C4-2B (cell line): ENCODE measurements around the gene GALE.
A peak's percentile ranks its signal among the peaks of the same experiment; 100 is the strongest.
"Not testable (repeated sequence)": the region's sequence is repeated elsewhere in the genome, so short reads cannot be mapped to it uniquely, and the experiment has no call there.

Experiments used
- H3K27ac ChIP-seq: fragments of 450-650 bp; 2 replicates; pipeline ENCODE4 v1.5.1; 2017
- CTCF ChIP-seq: fragments of 450-650 bp; conservative IDR thresholded peaks from 2 replicates; pipeline ENCODE4 v1.5.1; 2017; ENCODE audit warnings: mild to moderate bottlenecking
- ZFX ChIP-seq: fragments of 450-650 bp; IDR thresholded peaks from 2 replicates; pipeline ENCODE4 v1.6.1; 2017

GALE gene

GRCh38 chr1:23800400-23801337 is at the start of gene GALE:
GALE (minus strand) TSS chr1:23800754; CDS start chr1:23799007, 1,747 bp downstream.
- no peak for TF ChIP-seq CTCF
- TF ChIP-seq ZFX = no peak
- H3K27ac ChIP-seq = peak within 1 kb of the TSS; percentile 96

- no peak for TF ChIP-seq ZFX
- no peak for TF ChIP-seq CTCF
- H3K27ac ChIP-seq = no peak overlapping the region
Observed at GRCh38 chr1:23848673-23849616, 48.4 kb upstream of the GALE start.

GRCh38 chr1:23847482-23848095 is 47.0 kb upstream of the GALE start:
- H3K27ac ChIP-seq = not testable (repeated sequence)

GRCh38 chr1:23845163-23845562 is 44.6 kb upstream of the GALE start:
- H3K27ac ChIP-seq = no peak overlapping the region
- TF ChIP-seq CTCF (no peak), ZFX (no peak)

GRCh38 chr1:23843644-23844043 is 43.1 kb upstream of the GALE start:
- TF ChIP-seq ZFX (no peak), CTCF (no peak)
- H3K27ac ChIP-seq = no peak overlapping the region

GRCh38 chr1:23838401-23838866 is 37.9 kb upstream of the GALE start:
- TF ChIP-seq ZFX = no peak
- TF ChIP-seq CTCF = no peak
- H3K27ac ChIP-seq = no peak overlapping the region

- TF ChIP-seq CTCF (no peak), ZFX (no peak)
- no peak overlapping the region for H3K27ac ChIP-seq
Observed at GRCh38 chr1:23837908-23838307, 37.4 kb upstream of the GALE start.
